ENCODE data around the gene CSK. TPM values are rescaled to one million over a fixed set of nuclear protein-coding genes. Genes with fewer than 3 reads are reported as not detected.

Gene CSK
- total RNA-seq, 4 donors from 2014 or later, result 6.4 to 11.7 (median 10.8) TPM

GRCh38 chr15:74843891-74844299 is 62.0 kb downstream of the CSK start:
- Histone ChIP-seq H3K36me3 (peaks cover 0 to 39% of the 10 kb centered on the region in 2 donors), H3K4me3 (peak overlapping the region in 3 of 4 donors; percentile 77 to 87 (median 84)), H3K4me1 (peaks cover 3 to 29% of the 10 kb centered on the region in 2 donors), H3K27me3 (no peaks in the 10 kb centered on the region), H3K9me3 (no peaks in the 10 kb centered on the region), H3K27ac (peak overlapping the region; percentile 91 to 98 (median 95))
- ATAC-seq, result no peak
- no peak for DNase-seq
- TF ChIP-seq CTCF (IDR thresholded peaks at IDR 0.05 in 4 of 5, conservative IDR thresholded peaks at IDR 0.05 in 1 of 5) (no peak), POLR2A (IDR thresholded peaks at IDR 0.05) (no peak)
- in situ Hi-C loops (cut with MboI; ENCODE audit: low sequenced_read_pairs in 4 of 4), result loop anchor here in 1 of 4 donors (5.0 kb wide), 1 partner anchor 67 kb away; no protein-coding TSS in a partner anchor
- intact Hi-C loops (cut with DNase I; ENCODE audit: low total_unique reads), result loop anchor here (1.0 to 5.0 kb wide), 4 partner anchors 29 to 107 kb away; partner anchors contain the start of genes CSK, FAM219B and SCAMP2

- Histone ChIP-seq H3K4me1 (peaks cover 3 to 29% of the 10 kb centered on the region in 2 donors), H3K9me3 (no peaks in the 10 kb centered on the region), H3K36me3 (peaks cover 0 to 46% of the 10 kb centered on the region in 2 donors), H3K27ac (peak overlapping the region; percentile 91 to 98 (median 95)), H3K4me3 (no peak overlapping the region), H3K27me3 (no peaks in the 10 kb centered on the region)
- DNase-seq (no peak), ATAC-seq (no peak)
- TF ChIP-seq POLR2A (IDR thresholded peaks at IDR 0.05) (no peak), CTCF (IDR thresholded peaks at IDR 0.05 in 4 of 5, conservative IDR thresholded peaks at IDR 0.05 in 1 of 5) (no peak)
- intact Hi-C loops (cut with DNase I; ENCODE audit: low total_unique reads), result loop anchor here (5.0 kb wide), 1 partner anchor 62 kb away; the partner anchor contains the start of gene CSK
- in situ Hi-C loops (cut with MboI; ENCODE audit: low sequenced_read_pairs in 4 of 4), result loop anchor here in 1 of 4 donors (5.0 kb wide), 1 partner anchor 67 kb away; no protein-coding TSS in a partner anchor
These were observed 62.7 kb downstream of the CSK start for GRCh38 chr15:74844319-74845207.

DNA sequence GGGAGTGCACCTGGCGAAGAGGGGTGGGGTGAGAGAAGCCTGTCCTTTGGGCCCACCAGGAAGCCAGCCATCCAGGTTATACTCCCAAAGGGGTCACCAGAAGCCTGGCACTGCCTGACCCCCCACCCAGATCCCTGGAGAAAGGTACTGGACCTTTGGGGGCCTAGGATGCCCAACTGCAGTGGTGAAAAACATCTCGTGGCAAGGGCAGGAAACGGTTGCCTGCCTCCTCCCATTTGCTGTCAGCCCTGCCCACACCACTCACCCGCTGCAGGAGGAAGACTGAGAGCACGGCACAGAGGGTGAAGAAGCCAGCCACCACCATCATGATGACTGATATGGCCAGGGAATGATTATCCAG is 63.3 kb downstream of the CSK start:
- ATAC-seq (no peak), DNase-seq (no peak)
- Histone ChIP-seq H3K9me3 (no peaks in the 10 kb centered on the region), H3K4me3 (no peak overlapping the region), H3K4me1 (peaks cover 3 to 29% of the 10 kb centered on the region in 2 donors), H3K27ac (no peak overlapping the region), H3K36me3 (peaks cover 0 to 50% of the 10 kb centered on the region in 2 donors), H3K27me3 (no peaks in the 10 kb centered on the region)
- intact Hi-C loops (cut with DNase I; ENCODE audit: low total_unique reads) (no loop called here), in situ Hi-C loops (cut with MboI; ENCODE audit: low sequenced_read_pairs in 4 of 4) (no loop called here)
- TF ChIP-seq CTCF (IDR thresholded peaks at IDR 0.05 in 4 of 5, conservative IDR thresholded peaks at IDR 0.05 in 1 of 5), result no peak
- TF ChIP-seq POLR2A (IDR thresholded peaks at IDR 0.05), result no peak

- TF ChIP-seq POLR2A (IDR thresholded peaks at IDR 0.05), result no peak
- TF ChIP-seq CTCF (IDR thresholded peaks at IDR 0.05 in 4 of 5, conservative IDR thresholded peaks at IDR 0.05 in 1 of 5), result no peak
- Histone ChIP-seq H3K36me3 (peaks cover 0 to 50% of the 10 kb centered on the region in 2 donors), H3K27ac (no peak overlapping the region), H3K4me1 (peaks cover 3 to 29% of the 10 kb centered on the region in 2 donors), H3K27me3 (no peaks in the 10 kb centered on the region), H3K4me3 (no peak overlapping the region), H3K9me3 (no peaks in the 10 kb centered on the region)
- in situ Hi-C loops (cut with MboI; ENCODE audit: low sequenced_read_pairs in 4 of 4) (no loop called here), intact Hi-C loops (cut with DNase I; ENCODE audit: low total_unique reads) (no loop called here)
- DNase-seq, result no peak
- ATAC-seq, result no peak
These were observed 63.7 kb downstream of the CSK start for GRCh38 chr15:74845581-74845980.

Measured in gastrocnemius medialis (tissue), 4 donors.